Measurements from ENCODE around the gene SLC22A5.

Gene SLC22A5

DNA sequence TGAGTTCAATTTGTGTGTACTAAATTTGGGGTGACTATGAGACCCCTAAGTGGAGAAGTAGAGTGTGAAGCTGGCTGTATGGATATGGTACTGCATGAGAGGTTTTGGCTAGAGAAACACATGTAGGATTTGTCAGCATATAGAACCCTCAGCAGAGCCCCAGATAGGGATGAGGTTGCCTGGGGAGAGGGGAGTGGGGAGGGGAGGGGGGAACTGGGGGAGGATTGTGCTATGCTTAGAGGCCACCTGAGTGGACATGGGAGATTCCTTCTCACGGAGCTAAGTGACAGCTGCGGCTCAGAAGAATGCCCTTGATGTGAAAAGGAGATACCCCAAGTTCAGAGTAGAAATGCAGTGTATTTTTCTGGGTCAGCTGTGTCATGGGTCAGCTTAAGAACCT, 11.2 kb downstream of the SLC22A5 start:
- no peak overlapping the region for H3K9ac ChIP-seq
- H3K4me2 ChIP-seq, result no peak overlapping the region
- TF ChIP-seq, protein P1, sequence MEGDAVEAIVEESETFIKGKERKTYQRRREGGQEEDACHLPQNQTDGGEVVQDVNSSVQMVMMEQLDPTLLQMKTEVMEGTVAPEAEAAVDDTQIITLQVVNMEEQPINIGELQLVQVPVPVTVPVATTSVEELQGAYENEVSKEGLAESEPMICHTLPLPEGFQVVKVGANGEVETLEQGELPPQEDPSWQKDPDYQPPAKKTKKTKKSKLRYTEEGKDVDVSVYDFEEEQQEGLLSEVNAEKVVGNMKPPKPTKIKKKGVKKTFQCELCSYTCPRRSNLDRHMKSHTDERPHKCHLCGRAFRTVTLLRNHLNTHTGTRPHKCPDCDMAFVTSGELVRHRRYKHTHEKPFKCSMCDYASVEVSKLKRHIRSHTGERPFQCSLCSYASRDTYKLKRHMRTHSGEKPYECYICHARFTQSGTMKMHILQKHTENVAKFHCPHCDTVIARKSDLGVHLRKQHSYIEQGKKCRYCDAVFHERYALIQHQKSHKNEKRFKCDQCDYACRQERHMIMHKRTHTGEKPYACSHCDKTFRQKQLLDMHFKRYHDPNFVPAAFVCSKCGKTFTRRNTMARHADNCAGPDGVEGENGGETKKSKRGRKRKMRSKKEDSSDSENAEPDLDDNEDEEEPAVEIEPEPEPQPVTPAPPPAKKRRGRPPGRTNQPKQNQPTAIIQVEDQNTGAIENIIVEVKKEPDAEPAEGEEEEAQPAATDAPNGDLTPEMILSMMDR (conservative IDR thresholded peaks at IDR 0.05; ENCODE audit: low read depth, low read length), result no peak
- no peaks in the 10 kb centered on the region for H3K27me3 ChIP-seq (ENCODE audit: insufficient read depth, low read depth)
- H2AFZ ChIP-seq (ENCODE audit: low read depth), result no peak overlapping the region
- H3K79me2 ChIP-seq (ENCODE audit: insufficient read depth, low read depth), result no peaks in the 10 kb centered on the region
- peaks cover 9% of the 10 kb centered on the region for H3K4me1 ChIP-seq (ENCODE audit: low read depth, poor library complexity, severe bottlenecking)
- no peaks in the 10 kb centered on the region for H4K20me1 ChIP-seq (ENCODE audit: insufficient read depth)
- H3K4me3 ChIP-seq (IDR thresholded peaks at IDR 0.05; ENCODE audit: insufficient read depth, low read depth, low read length), result no peak overlapping the region
- no peaks in the 10 kb centered on the region for H3K36me3 ChIP-seq (ENCODE audit: insufficient read depth)
- no peak overlapping the region for H3K27ac ChIP-seq

DNA sequence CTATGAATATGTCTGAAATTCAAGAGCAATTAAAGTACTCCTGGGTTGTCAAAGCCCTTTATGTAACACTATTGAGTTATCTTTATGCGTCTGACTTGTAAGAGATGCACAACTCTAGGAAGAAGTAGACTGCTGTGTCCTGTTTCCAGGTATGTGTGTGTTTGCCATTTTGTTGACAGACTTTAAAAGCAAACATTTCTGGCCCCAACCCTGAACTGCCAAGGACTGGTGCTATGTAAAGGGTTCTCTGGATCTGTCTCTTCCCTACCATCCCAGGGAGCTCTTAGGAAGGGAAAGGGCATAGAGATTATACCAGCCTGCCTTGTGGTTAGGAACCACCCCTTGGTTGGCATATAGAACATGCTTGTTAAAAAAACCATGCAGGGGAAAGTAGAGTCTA, 12.1 kb downstream of the SLC22A5 start:
- H3K4me1 ChIP-seq (ENCODE audit: low read depth, poor library complexity, severe bottlenecking), result peaks cover 18% of the 10 kb centered on the region
- H3K79me2 ChIP-seq (ENCODE audit: insufficient read depth, low read depth), result no peaks in the 10 kb centered on the region
- TF ChIP-seq, protein P1 (conservative IDR thresholded peaks at IDR 0.05; ENCODE audit: low read depth, low read length), result no peak
- no peak overlapping the region for H3K4me2 ChIP-seq
- no peak overlapping the region for H2AFZ ChIP-seq (ENCODE audit: low read depth)
- H4K20me1 ChIP-seq (ENCODE audit: insufficient read depth), result no peaks in the 10 kb centered on the region
- no peaks in the 10 kb centered on the region for H3K36me3 ChIP-seq (ENCODE audit: insufficient read depth)
- no peak overlapping the region for H3K27ac ChIP-seq
- H3K9ac ChIP-seq, result no peak overlapping the region
- H3K4me3 ChIP-seq (IDR thresholded peaks at IDR 0.05; ENCODE audit: insufficient read depth, low read depth, low read length), result no peak overlapping the region
- no peaks in the 10 kb centered on the region for H3K27me3 ChIP-seq (ENCODE audit: insufficient read depth, low read depth)

DNA sequence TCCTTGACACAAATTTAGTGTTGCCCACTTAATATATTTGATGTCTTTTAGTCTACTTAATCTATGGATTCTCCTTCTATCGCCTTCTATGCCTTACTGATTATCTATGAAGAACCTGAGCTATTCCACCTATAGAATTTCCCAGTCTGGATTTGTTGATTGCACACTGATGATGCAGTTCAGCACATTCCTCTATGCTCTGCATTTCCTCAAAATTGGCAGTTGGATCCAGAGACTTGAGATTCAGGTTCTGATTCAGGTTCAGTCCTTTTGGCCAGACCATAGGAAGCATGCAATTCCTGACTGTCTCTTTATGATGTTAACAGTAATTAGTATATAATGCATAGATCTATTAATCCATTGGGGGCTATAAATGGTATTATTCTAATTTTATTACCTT, 13.8 kb downstream of the SLC22A5 start:
- Histone ChIP-seq H3K4me2 (no peak overlapping the region), H3K9ac (no peak overlapping the region), H3K4me3 (IDR thresholded peaks at IDR 0.05; ENCODE audit: insufficient read depth, low read depth, low read length) (no peak overlapping the region), H3K79me2 (ENCODE audit: insufficient read depth, low read depth) (no peaks in the 10 kb centered on the region), H4K20me1 (ENCODE audit: insufficient read depth) (no peaks in the 10 kb centered on the region), H3K27me3 (ENCODE audit: insufficient read depth, low read depth) (no peaks in the 10 kb centered on the region), H3K27ac (no peak overlapping the region), H2AFZ (ENCODE audit: low read depth) (no peak overlapping the region), H3K36me3 (ENCODE audit: insufficient read depth) (no peaks in the 10 kb centered on the region), H3K4me1 (ENCODE audit: low read depth, poor library complexity, severe bottlenecking) (peaks cover 34% of the 10 kb centered on the region)
- TF ChIP-seq, protein P1 (conservative IDR thresholded peaks at IDR 0.05; ENCODE audit: low read depth, low read length), result no peak

DNA sequence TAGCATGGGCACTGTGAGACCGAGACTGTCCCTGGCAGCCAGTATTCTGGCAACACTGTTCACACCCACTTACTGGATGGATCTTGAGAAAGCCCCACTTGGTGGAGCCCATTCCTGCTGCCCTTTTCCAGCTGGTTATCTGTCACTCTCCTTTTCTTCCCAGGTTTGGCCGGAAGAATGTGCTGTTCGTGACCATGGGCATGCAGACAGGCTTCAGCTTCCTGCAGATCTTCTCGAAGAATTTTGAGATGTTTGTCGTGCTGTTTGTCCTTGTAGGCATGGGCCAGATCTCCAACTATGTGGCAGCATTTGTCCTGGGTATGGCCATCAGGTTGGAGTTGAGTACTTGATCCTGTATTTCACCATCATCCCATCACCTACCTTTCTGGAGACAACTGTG, 14.5 kb downstream of the SLC22A5 start:
- no peak overlapping the region for H3K4me2 ChIP-seq
- H4K20me1 ChIP-seq (ENCODE audit: insufficient read depth), result no peaks in the 10 kb centered on the region
- H3K79me2 ChIP-seq (ENCODE audit: insufficient read depth, low read depth), result no peaks in the 10 kb centered on the region
- no peak overlapping the region for H3K27ac ChIP-seq
- no peaks in the 10 kb centered on the region for H3K27me3 ChIP-seq (ENCODE audit: insufficient read depth, low read depth)
- H2AFZ ChIP-seq (ENCODE audit: low read depth), result no peak overlapping the region
- no peaks in the 10 kb centered on the region for H3K36me3 ChIP-seq (ENCODE audit: insufficient read depth)
- H3K4me1 ChIP-seq (ENCODE audit: low read depth, poor library complexity, severe bottlenecking), result peaks cover 41% of the 10 kb centered on the region
- H3K4me3 ChIP-seq (IDR thresholded peaks at IDR 0.05; ENCODE audit: insufficient read depth, low read depth, low read length), result no peak overlapping the region
- H3K9ac ChIP-seq, result no peak overlapping the region
- TF ChIP-seq, protein P1 (conservative IDR thresholded peaks at IDR 0.05; ENCODE audit: low read depth, low read length), result no peak

Measured in KMS-11 (cell line).